ENCODE results near the gene TTC21A. TPM values are rescaled to one million over a fixed set of nuclear protein-coding genes. Genes with fewer than 3 reads are reported as not detected.

Gene TTC21A
- total RNA-seq, 4 donors from 2014 or later, result 0.33 to 4.3 (median 1.1) TPM

- no peak for ATAC-seq
- peaks cover 72 to 75% of the 10 kb centered on the region in 2 donors for H3K4me1 ChIP-seq
- no peaks in the 10 kb centered on the region for H3K27me3 ChIP-seq
- no peaks in the 10 kb centered on the region for H3K9me3 ChIP-seq
- peak overlapping the region; percentile 86 to 100 (median 94) for H3K27ac ChIP-seq
- in situ Hi-C loops (cut with MboI; ENCODE audit: low sequenced_read_pairs in 4 of 4), result loop anchor here in 1 of 4 donors (25.0 kb wide), 1 partner anchor 1276 kb away; the partner anchor contains the start of gene RPL14
- no peak for TF ChIP-seq POLR2A (IDR thresholded peaks at IDR 0.05)
- TF ChIP-seq, protein P1, sequence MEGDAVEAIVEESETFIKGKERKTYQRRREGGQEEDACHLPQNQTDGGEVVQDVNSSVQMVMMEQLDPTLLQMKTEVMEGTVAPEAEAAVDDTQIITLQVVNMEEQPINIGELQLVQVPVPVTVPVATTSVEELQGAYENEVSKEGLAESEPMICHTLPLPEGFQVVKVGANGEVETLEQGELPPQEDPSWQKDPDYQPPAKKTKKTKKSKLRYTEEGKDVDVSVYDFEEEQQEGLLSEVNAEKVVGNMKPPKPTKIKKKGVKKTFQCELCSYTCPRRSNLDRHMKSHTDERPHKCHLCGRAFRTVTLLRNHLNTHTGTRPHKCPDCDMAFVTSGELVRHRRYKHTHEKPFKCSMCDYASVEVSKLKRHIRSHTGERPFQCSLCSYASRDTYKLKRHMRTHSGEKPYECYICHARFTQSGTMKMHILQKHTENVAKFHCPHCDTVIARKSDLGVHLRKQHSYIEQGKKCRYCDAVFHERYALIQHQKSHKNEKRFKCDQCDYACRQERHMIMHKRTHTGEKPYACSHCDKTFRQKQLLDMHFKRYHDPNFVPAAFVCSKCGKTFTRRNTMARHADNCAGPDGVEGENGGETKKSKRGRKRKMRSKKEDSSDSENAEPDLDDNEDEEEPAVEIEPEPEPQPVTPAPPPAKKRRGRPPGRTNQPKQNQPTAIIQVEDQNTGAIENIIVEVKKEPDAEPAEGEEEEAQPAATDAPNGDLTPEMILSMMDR (IDR thresholded peaks at IDR 0.05 in 4 of 5, conservative IDR thresholded peaks at IDR 0.05 in 1 of 5), result no peak
- intact Hi-C loops (cut with DNase I; ENCODE audit: low total_unique reads), result no loop called here
- no peak overlapping the region for H3K4me3 ChIP-seq
- no peak for DNase-seq
- peaks cover 0 to 41% of the 10 kb centered on the region in 2 donors for H3K36me3 ChIP-seq
These were observed 78.6 kb downstream of the TTC21A start for GRCh38 chr3:39185959-39186691.

- ATAC-seq, result no peak
- Histone ChIP-seq H3K27ac (peak overlapping the region; percentile 91 to 100 (median 98)), H3K4me1 (peaks cover 72 to 77% of the 10 kb centered on the region in 2 donors), H3K9me3 (no peaks in the 10 kb centered on the region), H3K36me3 (peaks cover 0 to 41% of the 10 kb centered on the region in 2 donors), H3K27me3 (no peaks in the 10 kb centered on the region), H3K4me3 (no peak overlapping the region)
- intact Hi-C loops (cut with DNase I; ENCODE audit: low total_unique reads), result no loop called here
- TF ChIP-seq, protein P1 (IDR thresholded peaks at IDR 0.05 in 4 of 5, conservative IDR thresholded peaks at IDR 0.05 in 1 of 5), result no peak
- no peak for TF ChIP-seq POLR2A (IDR thresholded peaks at IDR 0.05)
- in situ Hi-C loops (cut with MboI; ENCODE audit: low sequenced_read_pairs in 4 of 4), result loop anchor here in 1 of 4 donors (25.0 kb wide), 1 partner anchor 1276 kb away; the partner anchor contains the start of gene RPL14
- no peak for DNase-seq
These were observed 79.2 kb downstream of the TTC21A start for GRCh38 chr3:39186692-39187151.

GRCh38 chr3:39187372-39188155 lies 80.1 kb downstream of the TTC21A start:
- no peak overlapping the region for H3K4me3 ChIP-seq

More at GRCh38 chr3:39187372-39188155, 80.1 kb downstream of the TTC21A start:
- DNase-seq, result no peak
- Histone ChIP-seq H3K4me1 (peaks cover 67 to 86% of the 10 kb centered on the region in 2 donors), H3K9me3 (no peaks in the 10 kb centered on the region), H3K36me3 (peaks cover 0 to 41% of the 10 kb centered on the region in 2 donors), H3K27ac (peak overlapping the region; percentile 91 to 100 (median 98)), H3K27me3 (no peaks in the 10 kb centered on the region)
- intact Hi-C loops (cut with DNase I; ENCODE audit: low total_unique reads) (loop anchor here (2.0 kb wide), 1 partner anchor 61 kb away; no protein-coding TSS in a partner anchor), in situ Hi-C loops (cut with MboI; ENCODE audit: low sequenced_read_pairs in 4 of 4) (loop anchor here in 1 of 4 donors (25.0 kb wide), 1 partner anchor 1275 kb away; the partner anchor contains the start of gene RPL14)
- no peak for TF ChIP-seq POLR2A (IDR thresholded peaks at IDR 0.05)
- TF ChIP-seq, protein P1 (IDR thresholded peaks at IDR 0.05 in 4 of 5, conservative IDR thresholded peaks at IDR 0.05 in 1 of 5), result no peak
- no peak for ATAC-seq

Small RNA genes lying within 50 kb of the gene (microRNA-seq; reads per million reads assigned to microRNA genes)
- 0 reads per million in 2 donors for gene MIR6822 (ENCODE audit: borderline replicate concordance in 2 of 2)

Other genes with a start within 250 kb of the TTC21A start
- under 1 TPM in 1 of 4 donors, not detected in 3; 0.04 TPM for gene SCN11A, start 55.7 kb upstream of the TTC21A start, total RNA-seq
- 10 to 100 TPM; 14.8 to 26.5 (median 19.8) TPM for gene WDR48, start 55.7 kb upstream of the TTC21A start, total RNA-seq
- 10 to 100 TPM; 34.3 to 81.9 (median 38.5) TPM for gene GORASP1, start 53 bp upstream of the TTC21A start, total RNA-seq
- 10 to 100 TPM; 27.5 to 66.8 (median 42.3) TPM for gene CSRNP1, start 45.9 kb downstream of the TTC21A start, total RNA-seq
- 100 to 1,000 TPM in 2 of 4 donors, 10 to 100 TPM in 2; 52.4 to 329 (median 128) TPM for gene XIRP1, start 84.9 kb downstream of the TTC21A start, total RNA-seq
- gene CX3CR1, start 172.4 kb downstream of the TTC21A start, total RNA-seq, result under 1 TPM; 0.25 to 0.49 (median 0.35) TPM
- not detected for gene CCR8, start 222.0 kb downstream of the TTC21A start, total RNA-seq